ENCODE data around the gene PRDM12. TPM values are rescaled to one million over a fixed set of nuclear protein-coding genes. Genes with fewer than 3 reads are reported as not detected.

The PRDM12 gene
- total RNA-seq, 1 experiment from 2014 or later = 0.34 TPM

- CTCF ChIA-PET = no interaction called here
- Mint-ChIP-seq H3K27me3 (ENCODE audit: insufficient read depth, unreplicated experiment) (peaks cover 10% of the 10 kb centered on the region), H3K4me1 (ENCODE audit: low read depth, unreplicated experiment) (no peaks in the 10 kb centered on the region), H3K9me3 (ENCODE audit: unreplicated experiment) (peaks cover 7% of the 10 kb centered on the region), H3K27ac (ENCODE audit: unreplicated experiment) (no peak overlapping the region), H3K36me3 (ENCODE audit: insufficient read depth, unreplicated experiment) (no peaks in the 10 kb centered on the region), H3K4me3 (ENCODE audit: unreplicated experiment) (no peak overlapping the region)
- POLR2A ChIA-PET = interaction anchor here (0.6 kb wide), 1 partner anchor 39 kb away, joined by 3 read pairs; no protein-coding TSS in a partner anchor
- H3K27me3 ChIP-seq (replicated peaks; ENCODE audit: control insufficient read depth, insufficient read depth, low read length) = no peaks in the 10 kb centered on the region
- BruUV-seq (replicated peaks) = no TSS peak
- H3K4me1 ChIP-seq = no peaks in the 10 kb centered on the region
- DNase-seq = no peak
- H3K9me3 ChIP-seq = no peaks in the 10 kb centered on the region
- H3K36me3 ChIP-seq (ENCODE audit: control insufficient read depth, insufficient read depth, low read length) = no peaks in the 10 kb centered on the region
- TF ChIP-seq, protein P1, sequence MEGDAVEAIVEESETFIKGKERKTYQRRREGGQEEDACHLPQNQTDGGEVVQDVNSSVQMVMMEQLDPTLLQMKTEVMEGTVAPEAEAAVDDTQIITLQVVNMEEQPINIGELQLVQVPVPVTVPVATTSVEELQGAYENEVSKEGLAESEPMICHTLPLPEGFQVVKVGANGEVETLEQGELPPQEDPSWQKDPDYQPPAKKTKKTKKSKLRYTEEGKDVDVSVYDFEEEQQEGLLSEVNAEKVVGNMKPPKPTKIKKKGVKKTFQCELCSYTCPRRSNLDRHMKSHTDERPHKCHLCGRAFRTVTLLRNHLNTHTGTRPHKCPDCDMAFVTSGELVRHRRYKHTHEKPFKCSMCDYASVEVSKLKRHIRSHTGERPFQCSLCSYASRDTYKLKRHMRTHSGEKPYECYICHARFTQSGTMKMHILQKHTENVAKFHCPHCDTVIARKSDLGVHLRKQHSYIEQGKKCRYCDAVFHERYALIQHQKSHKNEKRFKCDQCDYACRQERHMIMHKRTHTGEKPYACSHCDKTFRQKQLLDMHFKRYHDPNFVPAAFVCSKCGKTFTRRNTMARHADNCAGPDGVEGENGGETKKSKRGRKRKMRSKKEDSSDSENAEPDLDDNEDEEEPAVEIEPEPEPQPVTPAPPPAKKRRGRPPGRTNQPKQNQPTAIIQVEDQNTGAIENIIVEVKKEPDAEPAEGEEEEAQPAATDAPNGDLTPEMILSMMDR (IDR thresholded peaks at IDR 0.05; ENCODE audit: insufficient read depth in 1 of 2, low read depth in 1 of 2, low read length in 1 of 2, severe bottlenecking in 1 of 2, unreplicated experiment in 1 of 2) = no peak
- H3K4me3 ChIP-seq (ENCODE audit: low read depth, low read length) = no peak overlapping the region
- intact Hi-C loops (cut with micrococcal nuclease; ENCODE audit: unreplicated experiment) = no loop called here
These were observed 13.2 kb upstream of the PRDM12 start for GRCh38 chr9:130651221-130651620.

DNA sequence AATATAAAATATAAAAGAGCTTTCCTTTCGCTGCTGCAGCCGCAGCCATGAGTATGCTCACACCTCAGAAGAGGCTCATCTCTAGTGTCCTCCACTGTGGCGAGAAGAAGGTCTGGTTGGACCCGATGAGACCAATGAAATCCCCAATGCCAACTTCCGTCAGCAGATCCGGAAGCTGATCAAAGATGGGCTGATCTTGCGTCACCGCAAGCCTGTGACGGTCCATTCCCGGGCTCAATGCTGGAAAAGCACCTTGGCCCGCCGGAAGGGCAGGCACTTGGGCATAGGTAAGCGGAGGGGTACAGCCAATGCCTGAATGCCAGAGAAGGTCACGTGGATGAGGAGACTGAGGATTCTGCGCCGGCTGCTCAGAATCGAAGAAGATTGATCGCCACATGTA, 12.6 kb upstream of the PRDM12 start:
- no TSS peak for BruUV-seq (replicated peaks)
- Mint-ChIP-seq H3K27me3 (ENCODE audit: insufficient read depth, unreplicated experiment) (peaks cover 13% of the 10 kb centered on the region), H3K27ac (ENCODE audit: unreplicated experiment) (no peak overlapping the region), H3K4me3 (ENCODE audit: unreplicated experiment) (no peak overlapping the region), H3K9me3 (ENCODE audit: unreplicated experiment) (peaks cover 2% of the 10 kb centered on the region), H3K4me1 (ENCODE audit: low read depth, unreplicated experiment) (no peaks in the 10 kb centered on the region), H3K36me3 (ENCODE audit: insufficient read depth, unreplicated experiment) (no peaks in the 10 kb centered on the region)
- H3K27me3 ChIP-seq (replicated peaks; ENCODE audit: control insufficient read depth, insufficient read depth, low read length) = no peaks in the 10 kb centered on the region
- ChIA-PET CTCF (no interaction called here), POLR2A (interaction anchor here (0.6 kb wide), 1 partner anchor 39 kb away, joined by 3 read pairs; no protein-coding TSS in a partner anchor)
- intact Hi-C loops (cut with micrococcal nuclease; ENCODE audit: unreplicated experiment) = no loop called here
- DNase-seq = no peak
- H3K4me3 ChIP-seq (ENCODE audit: low read depth, low read length) = no peak overlapping the region
- H3K9me3 ChIP-seq = no peaks in the 10 kb centered on the region
- TF ChIP-seq, protein P1 (IDR thresholded peaks at IDR 0.05; ENCODE audit: insufficient read depth in 1 of 2, low read depth in 1 of 2, low read length in 1 of 2, severe bottlenecking in 1 of 2, unreplicated experiment in 1 of 2) = no peak
- no peaks in the 10 kb centered on the region for H3K36me3 ChIP-seq (ENCODE audit: control insufficient read depth, insufficient read depth, low read length)
- H3K4me1 ChIP-seq = no peaks in the 10 kb centered on the region

DNA sequence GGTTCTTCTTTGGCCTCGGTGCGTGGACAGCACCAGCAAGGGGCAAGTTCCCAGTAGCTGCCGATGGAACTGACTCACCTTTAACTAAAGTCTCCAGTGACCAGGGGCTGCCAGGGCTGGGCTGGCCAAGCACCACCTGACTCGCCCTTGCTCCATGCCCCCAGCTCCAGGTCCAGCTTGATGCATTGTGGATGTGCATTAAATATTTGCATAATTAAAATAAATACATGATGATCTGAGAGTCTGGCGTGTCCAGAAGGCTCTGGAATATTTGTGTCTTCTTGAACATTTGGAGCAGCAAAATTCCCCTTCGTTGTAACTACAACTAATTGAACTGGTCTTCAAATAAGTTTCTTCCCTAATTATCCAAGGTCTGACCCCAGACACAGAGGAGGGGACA, 9.5 kb upstream of the PRDM12 start:
- Histone ChIP-seq H3K9me3 (0 out of 2 replicates have a peak, but pooled peaks cover 6% of the 10 kb centered on the region), H3K27me3 (replicated peaks; ENCODE audit: control insufficient read depth, insufficient read depth, low read length) (no peaks in the 10 kb centered on the region), H3K36me3 (ENCODE audit: control insufficient read depth, insufficient read depth, low read length) (no peaks in the 10 kb centered on the region), H3K4me1 (no peaks in the 10 kb centered on the region), H3K4me3 (ENCODE audit: low read depth, low read length) (no peak overlapping the region)
- POLR2A ChIA-PET = no interaction called here
- Mint-ChIP-seq H3K27ac (ENCODE audit: unreplicated experiment) (no peak overlapping the region), H3K4me1 (ENCODE audit: low read depth, unreplicated experiment) (no peaks in the 10 kb centered on the region), H3K9me3 (ENCODE audit: unreplicated experiment) (no peaks in the 10 kb centered on the region), H3K36me3 (ENCODE audit: insufficient read depth, unreplicated experiment) (no peaks in the 10 kb centered on the region), H3K4me3 (ENCODE audit: unreplicated experiment) (no peak overlapping the region), H3K27me3 (ENCODE audit: insufficient read depth, unreplicated experiment) (peaks cover 25% of the 10 kb centered on the region)
- intact Hi-C loops (cut with micrococcal nuclease; ENCODE audit: unreplicated experiment) = no loop called here
- CTCF ChIA-PET = no interaction called here
- no TSS peak for BruUV-seq (replicated peaks)
- TF ChIP-seq, protein P1 (IDR thresholded peaks at IDR 0.05; ENCODE audit: insufficient read depth in 1 of 2, low read depth in 1 of 2, low read length in 1 of 2, severe bottlenecking in 1 of 2, unreplicated experiment in 1 of 2) = no peak
- DNase-seq = no peak

Data from Caco-2 (cell line).